Measurements from ENCODE around the gene SGMS1. TPM values are rescaled to one million over a fixed set of nuclear protein-coding genes. Genes with fewer than 3 reads are reported as not detected.

The SGMS1 gene
- total and polyA plus RNA-seq, 11 donors: 6.9 to 40.6 (median 19.6) TPM

- WGBS, 4 donors: 81 to 96% (median 90%) methylated on average over 1 of the region's 1 CpG
- no peaks in the 10 kb centered on the region for H3K27me3 ChIP-seq
- intact Hi-C loops (cut with DNase I): no loop called here
- H3K27ac ChIP-seq: no peak overlapping the region
- TF ChIP-seq, protein P1, sequence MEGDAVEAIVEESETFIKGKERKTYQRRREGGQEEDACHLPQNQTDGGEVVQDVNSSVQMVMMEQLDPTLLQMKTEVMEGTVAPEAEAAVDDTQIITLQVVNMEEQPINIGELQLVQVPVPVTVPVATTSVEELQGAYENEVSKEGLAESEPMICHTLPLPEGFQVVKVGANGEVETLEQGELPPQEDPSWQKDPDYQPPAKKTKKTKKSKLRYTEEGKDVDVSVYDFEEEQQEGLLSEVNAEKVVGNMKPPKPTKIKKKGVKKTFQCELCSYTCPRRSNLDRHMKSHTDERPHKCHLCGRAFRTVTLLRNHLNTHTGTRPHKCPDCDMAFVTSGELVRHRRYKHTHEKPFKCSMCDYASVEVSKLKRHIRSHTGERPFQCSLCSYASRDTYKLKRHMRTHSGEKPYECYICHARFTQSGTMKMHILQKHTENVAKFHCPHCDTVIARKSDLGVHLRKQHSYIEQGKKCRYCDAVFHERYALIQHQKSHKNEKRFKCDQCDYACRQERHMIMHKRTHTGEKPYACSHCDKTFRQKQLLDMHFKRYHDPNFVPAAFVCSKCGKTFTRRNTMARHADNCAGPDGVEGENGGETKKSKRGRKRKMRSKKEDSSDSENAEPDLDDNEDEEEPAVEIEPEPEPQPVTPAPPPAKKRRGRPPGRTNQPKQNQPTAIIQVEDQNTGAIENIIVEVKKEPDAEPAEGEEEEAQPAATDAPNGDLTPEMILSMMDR (IDR thresholded peaks at IDR 0.05): no peak
- no peak for TF ChIP-seq POLR2A (IDR thresholded peaks at IDR 0.05)
- no peak overlapping the region for H3K4me3 ChIP-seq
- ATAC-seq (no peak), DNase-seq (no peak)
- H3K9me3 ChIP-seq: no peaks in the 10 kb centered on the region
- peaks cover 0 to 18% (median 0%) of the 10 kb centered on the region in 12 donors for H3K4me1 ChIP-seq
- no peaks in the 10 kb centered on the region for H3K36me3 ChIP-seq
Observed at GRCh38 chr10:50640238-50640637, 16.5 kb upstream of the SGMS1 start.

GRCh38 chr10:50636618-50637579 lies 13.1 kb upstream of the SGMS1 start:
- WGBS, 4 donors: 75 to 82% (median 81%) methylated on average over 6 of the region's 6 CpGs
- DNase-seq (no peak), ATAC-seq (no peak)
- TF ChIP-seq, protein P1 (IDR thresholded peaks at IDR 0.05): no peak
- intact Hi-C loops (cut with DNase I): loop anchor here in 1 of 10 donors (10.0 kb wide), 1 partner anchor 352 kb away; no protein-coding TSS in a partner anchor
- Histone ChIP-seq H3K4me3 (no peak overlapping the region), H3K36me3 (no peaks in the 10 kb centered on the region), H3K4me1 (peaks cover 0 to 18% (median 0%) of the 10 kb centered on the region in 12 donors), H3K9me3 (no peaks in the 10 kb centered on the region), H3K27me3 (no peaks in the 10 kb centered on the region), H3K27ac (no peak overlapping the region)

DNA sequence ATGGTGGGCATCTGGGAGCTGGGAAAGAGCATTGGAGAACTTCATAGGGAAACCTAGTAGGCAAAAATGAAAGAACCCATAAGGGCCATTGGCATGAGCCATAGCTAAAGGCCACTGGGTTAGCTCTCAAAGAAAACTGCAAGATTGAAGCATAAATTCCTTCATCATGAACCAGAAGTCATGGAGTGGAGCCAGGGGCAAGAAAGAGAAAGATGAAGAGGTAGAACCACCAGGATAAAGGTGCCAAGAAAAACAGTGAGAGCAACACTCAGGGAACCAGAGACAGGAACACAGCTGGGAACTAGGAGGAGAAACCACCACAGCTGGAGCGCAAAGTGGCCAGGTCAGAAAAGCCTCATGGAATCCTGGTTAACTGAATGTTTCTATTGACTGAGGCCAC lies 11.5 kb upstream of the SGMS1 start:
- Histone ChIP-seq H3K36me3 (peaks cover 0 to 4% (median 0%) of the 10 kb centered on the region in 9 donors), H3K27ac (no peak overlapping the region), H3K9me3 (no peaks in the 10 kb centered on the region), H3K4me1 (peaks cover 0 to 18% (median 0%) of the 10 kb centered on the region in 12 donors), H3K4me3 (no peak overlapping the region), H3K27me3 (no peaks in the 10 kb centered on the region)
- TF ChIP-seq, protein P1 (IDR thresholded peaks at IDR 0.05): no peak
- no peak for TF ChIP-seq POLR2A (IDR thresholded peaks at IDR 0.05)
- DNase-seq (no peak), ATAC-seq (peak in 1 of 4 donors; percentile 34)
- intact Hi-C loops (cut with DNase I): loop anchor here in 1 of 10 donors (10.0 kb wide), 1 partner anchor 350 kb away; no protein-coding TSS in a partner anchor
- 79 to 93% (median 91%) methylated on average over 1 of the region's 1 CpG for WGBS, 4 donors

DNA sequence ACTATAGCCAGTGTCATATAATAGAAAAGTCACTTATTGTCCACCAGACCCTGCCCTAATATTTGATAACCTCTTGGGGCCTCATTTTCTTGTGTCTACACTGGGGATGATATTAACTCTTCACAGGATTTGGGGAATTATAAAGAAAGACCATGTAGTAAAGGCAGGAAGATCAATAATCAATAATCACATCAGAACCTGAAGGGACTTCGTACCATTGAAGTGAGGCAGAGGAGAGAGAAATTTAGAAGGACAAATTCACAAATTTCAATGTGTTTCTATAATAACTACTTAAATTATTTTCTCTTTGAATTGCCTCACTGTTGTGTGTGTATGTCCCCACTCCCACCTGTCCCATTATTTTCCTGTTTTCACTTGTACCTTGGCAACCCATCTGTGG lies 10.7 kb upstream of the SGMS1 start:
- Histone ChIP-seq H3K36me3 (peaks cover 0 to 12% (median 0%) of the 10 kb centered on the region in 9 donors), H3K4me3 (no peak overlapping the region), H3K27ac (no peak overlapping the region), H3K4me1 (peaks cover 0 to 18% (median 0%) of the 10 kb centered on the region in 12 donors), H3K9me3 (no peaks in the 10 kb centered on the region), H3K27me3 (no peaks in the 10 kb centered on the region)
- DNase-seq: no peak
- intact Hi-C loops (cut with DNase I): loop anchor here in 1 of 10 donors (5.0 to 10.0 kb wide), 2 partner anchors 222 to 350 kb away; no protein-coding TSS in a partner anchor
- no peak for ATAC-seq
- no peak for TF ChIP-seq POLR2A (IDR thresholded peaks at IDR 0.05)
- TF ChIP-seq, protein P1 (IDR thresholded peaks at IDR 0.05): no peak
- WGBS, 4 donors: 88 to 100% (median 95%) methylated on average over 1 of the region's 1 CpG

All from heart left ventricle (tissue), 16 donors.